HepG2 (cell line): Measurements from ENCODE around the gene SIRT5. TPM values are rescaled to one million over a fixed set of nuclear protein-coding genes. Genes with fewer than 3 reads are reported as not detected.

Experiments used
- ATAC-seq: fragments of 200-7000 bp; cut with Tn5 transposase; 3 replicates; pipeline ENCODE4 v1.9.1; 2020; ENCODE audit warnings: mild to moderate bottlenecking, moderate library complexity
- BruUV-seq: library from RNA; stranded (reverse); fragments of 400-500 nt; replicated peaks from 2 replicates; lab custom pipeline; 2021; lab: Mats Ljungman, UMichigan
- CTCF ChIA-PET: fragments of 300-600 bp; formaldehyde crosslinking; extraction: SDS; loops from one replicate; lab custom pipeline; 2021; ENCODE audit warnings: low total read pairs, inconsistent platforms, low intra/inter-chr PET ratio; lab: Yijun Ruan, JAX
- POLR2A ChIA-PET: fragments of 350-600 bp; sonication (Branson Sonifier 250); formaldehyde crosslinking; loops from one replicate; lab custom pipeline; 2020; ENCODE audit warnings: antibody characterized with exemption, inconsistent platforms; lab: Yijun Ruan, JAX
- DNase-seq: peaks from one replicate; pipeline ENCODE4 v3.0.0-alpha.2; 2015; ENCODE audit warnings: low spot score
- FAIRE-seq: peaks from 3 replicates; lab custom pipeline; 2011; peaks lifted over from hg19 to GRCh38; lab: Jason Lieb, UNC
- H2AFZ ChIP-seq: one replicate; pipeline ENCODE4 v1.6.1; 2011; ENCODE audit warnings: low read length, inconsistent platforms
- H3K27ac ChIP-seq: fragments of 300-600 bp; 3 replicates; pipeline ENCODE4 v1.8.0; 2011; ENCODE audit warnings: mixed run types, mild to moderate bottlenecking, mixed read lengths, low read length, inconsistent platforms; ENCODE audit not compliant: insufficient read depth; ENCODE audit errors: extremely low read length
- H3K27me3 ChIP-seq, 2 experiments: fragments of 200-600 bp in 1 of 2; 2 replicates in 1 of 2; 3 replicates in 1 of 2; pipeline versions ENCODE4 v1.6.0 to v1.8.0; 2011; ENCODE audit warnings: low read length in 2 of 2, mild to moderate bottlenecking in 2 of 2, moderate library complexity in 2 of 2, inconsistent platforms in 1 of 2; ENCODE audit not compliant: insufficient read depth in 2 of 2, control insufficient read depth in 1 of 2
- H3K36me3 ChIP-seq, 2 experiments: fragments of 200-600 bp in 1 of 2; replicated peaks in 1 of 2; 2 replicates in 1 of 2; 3 replicates in 1 of 2; pipeline versions ENCODE4 v1.5.1 to v1.8.0; 2011; ENCODE audit warnings: low read length in 2 of 2, inconsistent platforms in 1 of 2; ENCODE audit not compliant: insufficient read depth in 2 of 2, control insufficient read depth in 1 of 2
- H3K4me1 ChIP-seq: 2 replicates; pipeline ENCODE4 v1.5.1; 2012; ENCODE audit warnings: low read length, inconsistent platforms; ENCODE audit not compliant: insufficient read depth
- H3K4me2 ChIP-seq: 2 replicates; pipeline ENCODE4 v1.6.0; 2011; ENCODE audit warnings: low read depth, low read length, inconsistent platforms
- H3K4me3 ChIP-seq, 3 experiments: fragments of 200-600 bp in 1 of 3; sonication (generic), shearing (Covaris generic) in 1 of 3; replicated peaks in 1 of 3; 2 replicates each; pipeline ENCODE4 v1.5.1; 2011 to 2016; ENCODE audit warnings: low read length in 3 of 3, inconsistent platforms in 2 of 3, low read depth in 2 of 3, mild to moderate bottlenecking in 2 of 3, control low read depth in 1 of 3, mixed read lengths in 1 of 3; ENCODE audit not compliant: insufficient read depth in 1 of 3
- H3K79me2 ChIP-seq: one replicate; pipeline ENCODE4 v1.6.1; 2011; ENCODE audit warnings: low read length, inconsistent platforms; ENCODE audit not compliant: insufficient read depth
- H3K9ac ChIP-seq: 2 replicates; pipeline ENCODE4 v1.6.0; 2011; ENCODE audit warnings: mild to moderate bottlenecking, low read depth, low read length, inconsistent platforms; ENCODE audit not compliant: insufficient read depth
- H3K9me3 ChIP-seq: 2 replicates; pipeline ENCODE4 v1.5.1; 2012; ENCODE audit warnings: mild to moderate bottlenecking, low read length
- H4K20me1 ChIP-seq: 2 replicates; pipeline ENCODE4 v1.6.0; 2011; ENCODE audit warnings: inconsistent platforms, mild to moderate bottlenecking, low read length, moderate library complexity; ENCODE audit not compliant: insufficient read depth
- ELF3 ChIP-seq: IDR thresholded peaks from 2 replicates; pipeline ENCODE4 v1.6.1; 2016; ENCODE audit warnings: missing genetic modification reagents, missing compliant biosample characterization
- EP300 ChIP-seq, 3 experiments: sonication (generic) in 1 of 3; formaldehyde crosslinking in 1 of 3; IDR thresholded peaks; 2 replicates each; pipeline versions ENCODE4 v1.5.1 to v1.6.1; 2011 to 2020; ENCODE audit warnings: low read depth in 2 of 3, low read length in 2 of 3, borderline replicate concordance in 1 of 3, improper control_type of control experiment in 1 of 3, mild to moderate bottlenecking in 1 of 3, missing genetic modification reagents in 1 of 3, moderate library complexity in 1 of 3
- ETV5 ChIP-seq: IDR thresholded peaks from 2 replicates; pipeline ENCODE4 v1.6.1; 2018; ENCODE audit warnings: missing biosample characterization, missing genetic modification reagents, inconsistent platforms, borderline replicate concordance
- GATAD2A ChIP-seq: IDR thresholded peaks from 2 replicates; pipeline ENCODE4 v1.6.1; 2016
- HDAC1 ChIP-seq: sonication (generic); formaldehyde crosslinking; IDR thresholded peaks from 2 replicates; pipeline ENCODE4 v1.5.1; 2020; ENCODE audit warnings: mild to moderate bottlenecking, missing genetic modification reagents
- POLR2G ChIP-seq: fragments of 200-400 bp; formaldehyde crosslinking; IDR thresholded peaks from 2 replicates; pipeline ENCODE4 v1.6.1; 2018; ENCODE audit warnings: mild to moderate bottlenecking, low read depth, low read length, moderate library complexity
- SOX6 ChIP-seq, 2 experiments: fragments of 450-650 bp in 1 of 2; sonication (generic) in 1 of 2; formaldehyde crosslinking in 1 of 2; IDR thresholded peaks; 2 replicates each; pipeline versions ENCODE4 v1.4.0 to v1.6.1; 2017 to 2020; ENCODE audit warnings: antibody characterized with exemption in 1 of 2, mild to moderate bottlenecking in 1 of 2, missing genetic modification reagents in 1 of 2
- SP1 ChIP-seq, 2 experiments: fragments of 450-650 bp in 1 of 2; sonication (generic) in 1 of 2; formaldehyde crosslinking in 1 of 2; IDR thresholded peaks; 2 replicates each; pipeline versions ENCODE4 v1.4.0 to v1.6.1; 2016 to 2020; ENCODE audit warnings: missing genetic modification reagents in 1 of 2
- ZNF276 ChIP-seq: sonication (generic); formaldehyde crosslinking; IDR thresholded peaks from 2 replicates; pipeline ENCODE4 v1.4.0; 2020; ENCODE audit warnings: mild to moderate bottlenecking, low read depth, missing genetic modification reagents
- ZNF652 ChIP-seq: IDR thresholded peaks from 2 replicates; pipeline ENCODE4 v1.6.1; 2016; ENCODE audit warnings: low read depth, borderline replicate concordance
- ZNF687 ChIP-seq: sonication (generic); formaldehyde crosslinking; IDR thresholded peaks from 2 replicates; pipeline ENCODE4 v1.5.1; 2020; ENCODE audit warnings: mild to moderate bottlenecking, missing genetic modification reagents, moderate library complexity
- WGBS: methylation state at CpG from one replicate; pipeline ENCODE4 v1.1.6; 2017; ENCODE audit warnings: low lambda C conversion rate; 5-methylcytosine and 5-hydroxymethylcytosine counted together
- in situ Hi-C: cut with HindIII; loops from 2 replicates; pipeline ENCODE4 v1.10.0; 2017; ENCODE audit warnings: low pct_unique_long_range_greater_than_20kb; ENCODE audit not compliant: extremely low pct_ligation_motif_present
- intact Hi-C: fragments of 100-400 bp; cut with micrococcal nuclease; formaldehyde crosslinking; loops from one replicate; pipeline ENCODE4 v1.10.0; 2022; ENCODE audit not compliant: unreplicated experiment
- polyA plus RNA-seq, 8 experiments: library from polyadenylated mRNA; depleted of rRNA in 3 of 8; stranded (reverse) in 7 of 8; unstranded in 1 of 8; fragments of >200 nt; fragmentation: Illumina TruSeq in 4 of 8; extraction: Trizol in 4 of 8; gene quantifications; 2 replicates each; pipeline versions ENCODE4 v1.2.1 to v1.2.3, GENCODE V29; 2011 to 2016; ENCODE audit warnings: low read depth in 4 of 8, missing spikeins in 1 of 8, mixed read lengths in 1 of 8; ENCODE audit not compliant: insufficient read depth in 1 of 8
- total RNA-seq, 5 experiments: library from RNA; depleted of rRNA; stranded (reverse); fragments of >200 nt; fragmentation: Illumina TruSeq; extraction: Trizol; gene quantifications; 2 replicates each; pipeline ENCODE4 v1.2.3, GENCODE V29; 2016; ENCODE audit warnings: low read depth in 1 of 5
- TF ChIP-seq, protein P1 (sequence below): IDR thresholded peaks from 2 replicates; pipeline ENCODE4 v1.4.0; 2020; ENCODE audit warnings: mild to moderate bottlenecking, missing genetic modification reagents

The SIRT5 gene
- total and polyA plus RNA-seq, 2 of the 13 experiments (the other 11 are each of a cell fraction or from before 2014, with no cell fraction given), result 14.1 to 16.6 TPM

DNA sequence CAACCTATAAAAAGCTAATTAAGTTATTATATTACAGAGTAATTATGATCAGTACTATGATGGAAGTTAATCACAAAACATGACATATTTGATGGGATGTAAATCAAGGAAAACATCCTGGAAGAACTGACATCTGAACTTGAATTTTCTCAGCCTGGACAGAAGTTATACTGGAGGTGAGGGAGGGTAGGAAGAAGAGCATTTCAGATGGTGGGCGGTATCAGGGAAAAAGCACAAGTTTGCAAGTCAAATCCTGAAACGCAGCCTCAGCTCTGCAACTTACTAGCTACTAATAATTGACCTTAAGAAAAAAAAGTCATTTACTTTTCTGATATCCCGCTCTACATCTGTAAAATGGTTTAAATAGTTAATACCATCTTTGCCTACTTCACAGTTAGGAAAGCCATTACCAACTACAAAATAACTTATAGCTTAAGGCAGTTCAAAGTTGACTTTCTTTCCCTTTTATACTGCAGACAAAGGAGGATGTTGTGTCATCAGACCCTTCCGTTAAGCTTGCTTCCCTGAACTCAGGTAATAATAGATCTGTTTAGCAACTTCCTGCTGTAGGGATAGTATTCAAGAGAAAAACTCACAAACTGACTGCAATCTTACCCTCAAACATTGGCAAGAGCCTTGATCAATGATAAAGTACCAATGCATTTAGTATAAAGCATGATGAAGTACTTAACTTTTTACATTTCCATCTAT, 61.7 kb downstream of the SIRT5 start:
- WGBS, result 82% methylated on average over 4 of the region's 4 CpGs
- ATAC-seq (peak; percentile 29; the same call in 1 of the 3 replicates), DNase-seq (peak; percentile 38), FAIRE-seq (no peak)
- H3K79me2 ChIP-seq, result no peaks in the 10 kb centered on the region
- ChIA-PET CTCF (no interaction called here), POLR2A (no interaction called here)
- in situ Hi-C loops, result no loop called here
- no peak overlapping the region for H3K4me3 ChIP-seq
- no TSS peak for BruUV-seq
- H3K36me3 ChIP-seq, result peaks cover 12 to 52% of the 10 kb centered on the region in 2 experiments
- H3K27me3 ChIP-seq, result no peaks in the 10 kb centered on the region
- intact Hi-C loops, result no loop called here
- H3K4me1 ChIP-seq, result peaks cover 27% of the 10 kb centered on the region
- H3K9me3 ChIP-seq, result no peaks in the 10 kb centered on the region
- H3K9ac ChIP-seq, result no peak overlapping the region
- no peaks in the 10 kb centered on the region for H4K20me1 ChIP-seq
- H3K27ac ChIP-seq, result peak overlapping the region; percentile 12
- no peak overlapping the region for H3K4me2 ChIP-seq
- H2AFZ ChIP-seq, result no peak overlapping the region
- no peak for TF ChIP-seq SOX6 (IDR thresholded peaks at IDR 0.05)
- peak; percentile 31; the same call in 1 of the 2 replicates for TF ChIP-seq SOX6 (CRISPR knock-in tag; IDR thresholded peaks at IDR 0.05)
- TF ChIP-seq ZNF276 (CRISPR knock-in tag), result no peak
- peak; percentile 56; the same call in 1 of the 2 replicates for TF ChIP-seq ETV5 (CRISPR knock-in tag)
- TF ChIP-seq ZNF652 (CRISPR knock-in tag), result peak; percentile 18; the same call in 1 of the 2 replicates
- TF ChIP-seq SP1 (IDR thresholded peaks at IDR 0.05), result no peak
- no peak for TF ChIP-seq SP1 (CRISPR knock-in tag; IDR thresholded peaks at IDR 0.05)
- TF ChIP-seq HDAC1, result no peak
- TF ChIP-seq, protein P1, sequence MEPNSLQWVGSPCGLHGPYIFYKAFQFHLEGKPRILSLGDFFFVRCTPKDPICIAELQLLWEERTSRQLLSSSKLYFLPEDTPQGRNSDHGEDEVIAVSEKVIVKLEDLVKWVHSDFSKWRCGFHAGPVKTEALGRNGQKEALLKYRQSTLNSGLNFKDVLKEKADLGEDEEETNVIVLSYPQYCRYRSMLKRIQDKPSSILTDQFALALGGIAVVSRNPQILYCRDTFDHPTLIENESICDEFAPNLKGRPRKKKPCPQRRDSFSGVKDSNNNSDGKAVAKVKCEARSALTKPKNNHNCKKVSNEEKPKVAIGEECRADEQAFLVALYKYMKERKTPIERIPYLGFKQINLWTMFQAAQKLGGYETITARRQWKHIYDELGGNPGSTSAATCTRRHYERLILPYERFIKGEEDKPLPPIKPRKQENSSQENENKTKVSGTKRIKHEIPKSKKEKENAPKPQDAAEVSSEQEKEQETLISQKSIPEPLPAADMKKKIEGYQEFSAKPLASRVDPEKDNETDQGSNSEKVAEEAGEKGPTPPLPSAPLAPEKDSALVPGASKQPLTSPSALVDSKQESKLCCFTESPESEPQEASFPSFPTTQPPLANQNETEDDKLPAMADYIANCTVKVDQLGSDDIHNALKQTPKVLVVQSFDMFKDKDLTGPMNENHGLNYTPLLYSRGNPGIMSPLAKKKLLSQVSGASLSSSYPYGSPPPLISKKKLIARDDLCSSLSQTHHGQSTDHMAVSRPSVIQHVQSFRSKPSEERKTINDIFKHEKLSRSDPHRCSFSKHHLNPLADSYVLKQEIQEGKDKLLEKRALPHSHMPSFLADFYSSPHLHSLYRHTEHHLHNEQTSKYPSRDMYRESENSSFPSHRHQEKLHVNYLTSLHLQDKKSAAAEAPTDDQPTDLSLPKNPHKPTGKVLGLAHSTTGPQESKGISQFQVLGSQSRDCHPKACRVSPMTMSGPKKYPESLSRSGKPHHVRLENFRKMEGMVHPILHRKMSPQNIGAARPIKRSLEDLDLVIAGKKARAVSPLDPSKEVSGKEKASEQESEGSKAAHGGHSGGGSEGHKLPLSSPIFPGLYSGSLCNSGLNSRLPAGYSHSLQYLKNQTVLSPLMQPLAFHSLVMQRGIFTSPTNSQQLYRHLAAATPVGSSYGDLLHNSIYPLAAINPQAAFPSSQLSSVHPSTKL (CRISPR knock-in tag), result peak; percentile 52; the same call in 1 of the 2 replicates
- TF ChIP-seq POLR2G, result no peak
- TF ChIP-seq ELF3 (CRISPR knock-in tag), result peak; percentile 61; the same call in 1 of the 2 replicates
- TF ChIP-seq EP300 (IDR thresholded peaks at IDR 0.05; ENCODE audit: low read depth in 2 of 2, low read length in 2 of 2), result peak in 1 of 2 experiments; percentile 17; a peak in 1 of 4 replicates
- TF ChIP-seq EP300 (CRISPR knock-in tag; IDR thresholded peaks at IDR 0.05; ENCODE audit: borderline replicate concordance), result no peak
- peak; percentile 45; the same call in 1 of the 2 replicates for TF ChIP-seq GATAD2A (CRISPR knock-in tag)
- TF ChIP-seq ZNF687, result no peak
